K562 (cell line): ENCODE data around the gene SPAG16. TPM values are rescaled to one million over a fixed set of nuclear protein-coding genes. Genes with fewer than 3 reads are reported as not detected.
"Not testable (repeated sequence)": the region's sequence is repeated elsewhere in the genome, so short reads cannot be mapped to it uniquely, and the experiment has no call there.

ENCODE experiments used
- ATAC-seq: fragments of 200-7000 bp; cut with Tn5 transposase; 3 replicates; pipeline ENCODE4 v1.9.1; 2020; ENCODE audit warnings: moderate library complexity
- BruUV-seq: library from RNA; stranded (reverse); fragments of 400-500 nt; replicated peaks from 2 replicates; lab custom pipeline; 2021; lab: Mats Ljungman, UMichigan
- CTCF ChIA-PET: fragments of 300-600 bp; formaldehyde crosslinking; extraction: SDS; loops from one replicate; lab custom pipeline; 2021; ENCODE audit warnings: low intra/inter-chr PET ratio; lab: Yijun Ruan, JAX
- POLR2A ChIA-PET: fragments of 300-600, 350-650 bp; sonication (Branson Sonifier 250); formaldehyde crosslinking; extraction: SDS; loops from one replicate; lab custom pipeline; 2021; ENCODE audit warnings: antibody characterized with exemption, inconsistent platforms; lab: Yijun Ruan, JAX
- DNase-seq, 4 experiments: peaks; one replicate each; pipeline versions ENCODE4 v3.0.0 to v3.0.0-alpha.2; 2011 to 2018; ENCODE audit warnings: low spot score in 3 of 4, mixed read lengths in 3 of 4; ENCODE audit errors: extremely low read depth in 1 of 4
- FAIRE-seq: peaks from 2 replicates; lab custom pipeline; 2011; peaks lifted over from hg19 to GRCh38; lab: Jason Lieb, UNC
- H2AFZ ChIP-seq: 2 replicates; pipeline ENCODE4 v1.6.0; 2011; ENCODE audit warnings: low read depth, low read length, control low read depth, inconsistent platforms
- H3K27ac ChIP-seq: fragments of 200-600 bp; 3 replicates; pipeline ENCODE4 v1.8.0; 2011; ENCODE audit warnings: low read depth, mild to moderate bottlenecking, control low read depth, inconsistent platforms, low read length, moderate library complexity, mixed read lengths; ENCODE audit errors: extremely low read depth
- H3K27me3 ChIP-seq, 2 experiments: fragments of 300-600 bp in 1 of 2; 2 replicates in 1 of 2; 3 replicates in 1 of 2; pipeline versions ENCODE4 v1.6.0 to v1.8.0; 2011; ENCODE audit warnings: inconsistent platforms in 2 of 2, low read length in 2 of 2, mild to moderate bottlenecking in 1 of 2, mixed read lengths in 1 of 2, moderate library complexity in 1 of 2; ENCODE audit not compliant: control insufficient read depth in 2 of 2, insufficient read depth in 2 of 2
- H3K36me3 ChIP-seq: fragments of 300-600 bp; 3 replicates; pipeline ENCODE4 v1.8.0; 2011; ENCODE audit warnings: mild to moderate bottlenecking, low read length, inconsistent platforms; ENCODE audit not compliant: control insufficient read depth, insufficient read depth
- H3K4me1 ChIP-seq, 2 experiments: fragments of 200-600 bp in 1 of 2; replicated peaks in 1 of 2; 2 replicates in 1 of 2; 3 replicates in 1 of 2; pipeline versions ENCODE4 v1.5.1 to v1.8.0; 2011; ENCODE audit warnings: inconsistent platforms in 2 of 2, low read length in 2 of 2, mild to moderate bottlenecking in 1 of 2, mixed read lengths in 1 of 2, moderate library complexity in 1 of 2; ENCODE audit not compliant: control insufficient read depth in 2 of 2, insufficient read depth in 2 of 2
- H3K4me2 ChIP-seq: 2 replicates; pipeline ENCODE4 v1.6.1; 2011; ENCODE audit warnings: low read length, control low read depth, inconsistent platforms, mixed read lengths; ENCODE audit not compliant: insufficient read depth
- H3K4me3 ChIP-seq: fragments of 200-600 bp; sonication (generic), shearing (Covaris generic); 2 replicates; pipeline ENCODE4 v1.5.1; 2016; ENCODE audit warnings: control low read depth, inconsistent platforms
- H3K79me2 ChIP-seq: fragments of 200-600 bp; 3 replicates; pipeline ENCODE4 v1.8.0; 2011; ENCODE audit warnings: low read length, inconsistent platforms; ENCODE audit not compliant: control insufficient read depth, insufficient read depth
- H3K9ac ChIP-seq, 2 experiments: 2 replicates each; pipeline versions ENCODE4 v1.6.0 to v1.6.1; 2011; ENCODE audit warnings: low read depth in 2 of 2, low read length in 2 of 2, control low read depth in 1 of 2, inconsistent platforms in 1 of 2, mild to moderate bottlenecking in 1 of 2, mixed read lengths in 1 of 2; ENCODE audit not compliant: insufficient read depth in 1 of 2
- H3K9me1 ChIP-seq: one replicate; pipeline ENCODE4 v1.6.0; 2011; ENCODE audit warnings: inconsistent platforms, mild to moderate bottlenecking, low read length, moderate library complexity; ENCODE audit not compliant: control insufficient read depth, insufficient read depth
- H3K9me3 ChIP-seq: replicated peaks from 2 replicates; pipeline ENCODE4 v1.5.1; 2011; ENCODE audit warnings: low read depth, low read length, inconsistent platforms; ENCODE audit not compliant: control insufficient read depth, insufficient read depth
- H4K20me1 ChIP-seq: replicated peaks from 2 replicates; pipeline ENCODE4 v1.6.1; 2011; ENCODE audit warnings: low read length, inconsistent platforms, mixed read lengths; ENCODE audit not compliant: control insufficient read depth, insufficient read depth
- CGGBP1 ChIP-seq: fragments of 250-450 bp; sonication (Bioruptor Pico); IDR thresholded peaks from 2 replicates; pipeline ENCODE4 v1.9.0; 2021; ENCODE audit warnings: mild to moderate bottlenecking
- CREB5 ChIP-seq: fragments of 250-450 bp; sonication (Bioruptor Pico); IDR thresholded peaks from 2 replicates; pipeline ENCODE4 v1.5.0; 2020; ENCODE audit warnings: mild to moderate bottlenecking
- KDM2B ChIP-seq: fragments of 250-450 bp; sonication (Bioruptor Pico); IDR thresholded peaks from 2 replicates; pipeline ENCODE4 v1.8.0; 2021; ENCODE audit warnings: mild to moderate bottlenecking, moderate library complexity
- MCM5 ChIP-seq: fragments of 450-650 bp; IDR thresholded peaks from 2 replicates; pipeline ENCODE4 v1.6.1; 2016; ENCODE audit warnings: low read depth
- PHF21A ChIP-seq: fragments of 450-650 bp; IDR thresholded peaks from 2 replicates; pipeline ENCODE4 v1.6.1; 2017; ENCODE audit warnings: low read depth, borderline replicate concordance
- ZNF717 ChIP-seq: fragments of 250-450 bp; sonication (Bioruptor Pico); IDR thresholded peaks from 2 replicates; pipeline ENCODE4 v1.5.0; 2021
- WGBS: fragments of 100-300 bp; shearing (Covaris generic); methylation state at CpG from one replicate; pipeline ENCODE4 v1.1.6; 2016; ENCODE audit warnings: low coverage, mixed read lengths; ENCODE audit not compliant: insufficient coverage; ENCODE audit errors: missing lambda C conversion rate; 5-methylcytosine and 5-hydroxymethylcytosine counted together
- in situ Hi-C: fragments of 300-500 bp; cut with MboI; formaldehyde crosslinking; loops from 4 replicates; pipeline ENCODE4 v1.15.0; 2018; ENCODE audit warnings: inconsistent platforms, mixed read lengths
- intact Hi-C: fragments of 100-400 bp; cut with micrococcal nuclease; formaldehyde crosslinking; loops from 2 replicates; pipeline ENCODE4 v1.14.2; 2022
- polyA plus RNA-seq, 8 experiments: library from polyadenylated mRNA; depleted of rRNA in 4 of 8; stranded (reverse) in 5 of 8; unstranded in 3 of 8; fragments of >200 nt; fragmentation: Nextera tagmentation in 2 of 8; fragmentation: Illumina TruSeq in 1 of 8; extraction: Ambion mirVana in 2 of 8; extraction: Trizol in 1 of 8; gene quantifications; 2 replicates each; pipeline versions ENCODE4 v1.2.1 to v1.2.3, GENCODE V29; 2011 to 2014; ENCODE audit warnings: inconsistent platforms in 1 of 8, missing spikeins in 1 of 8
- total RNA-seq, 7 experiments: library from RNA; depleted of rRNA in 6 of 7; stranded (reverse); fragments of >200 nt in 6 of 7; fragmentation: Illumina TruSeq in 2 of 7; extraction: Trizol in 2 of 7; gene quantifications; 2 replicates each; pipeline versions ENCODE4 v1.2.1 to v1.2.3, GENCODE V29; 2011 to 2021; ENCODE audit warnings: low replicate concordance in 1 of 7

Gene SPAG16
- total and polyA plus RNA-seq, 9 of the 15 experiments (the other 6 are each of a cell fraction or from before 2014, with no cell fraction given): 0.98 to 5.9 (median 3.5) TPM

GRCh38 chr2:214062279-214062678, 778.0 kb downstream of the SPAG16 start:
- H3K27me3 ChIP-seq, H3K4me3 ChIP-seq, in situ Hi-C loops, H3K79me2 ChIP-seq, H3K27ac ChIP-seq, POLR2A ChIA-PET, BruUV-seq, H3K4me1 ChIP-seq, H3K9me3 ChIP-seq, H3K4me2 ChIP-seq, DNase-seq, ATAC-seq, H4K20me1 ChIP-seq, FAIRE-seq, H3K9me1 ChIP-seq, H3K9ac ChIP-seq, H2AFZ ChIP-seq, H3K36me3 ChIP-seq, CTCF ChIA-PET, intact Hi-C loops: not testable (repeated sequence)
- WGBS: 20% methylated on average over 2 of the region's 5 CpGs

DNA sequence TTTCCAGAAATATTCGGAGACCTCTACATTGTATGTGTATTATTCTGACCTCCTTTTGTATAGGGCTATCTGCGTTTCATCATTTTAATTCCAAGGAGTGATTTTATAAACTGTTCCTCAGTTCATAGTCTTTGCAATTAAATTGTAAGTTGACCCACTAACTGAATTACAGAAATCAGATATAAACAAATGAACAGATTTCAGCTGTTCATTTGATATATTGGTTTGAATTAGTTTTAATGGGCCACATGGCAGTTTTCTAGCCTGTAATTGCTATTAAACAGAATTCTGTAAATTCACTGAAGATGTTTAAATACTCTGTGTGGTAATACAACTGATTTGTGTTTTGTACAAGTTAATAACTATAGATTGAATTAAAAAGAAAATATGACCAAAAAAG, 780.2 kb downstream of the SPAG16 start:
- DNase-seq (no peak), ATAC-seq (no peak), FAIRE-seq (no peak)
- in situ Hi-C loops: no loop called here
- no peak for TF ChIP-seq CGGBP1 (CRISPR knock-in tag)
- no peak for TF ChIP-seq ZNF717 (CRISPR knock-in tag)
- no peak for TF ChIP-seq CREB5 (CRISPR knock-in tag)
- no peak for TF ChIP-seq MCM5
- no peak for TF ChIP-seq PHF21A
- no peak for TF ChIP-seq KDM2B (CRISPR knock-in tag)
- no TSS peak for BruUV-seq
- H3K27me3 ChIP-seq: no peaks in the 10 kb centered on the region
- no peak overlapping the region for H3K4me3 ChIP-seq
- H3K4me1 ChIP-seq: no peaks in the 10 kb centered on the region
- CTCF ChIA-PET: no interaction called here
- H3K27ac ChIP-seq: no peak overlapping the region
- H3K4me2 ChIP-seq: no peak overlapping the region
- POLR2A ChIA-PET: no interaction called here
- H2AFZ ChIP-seq: no peak overlapping the region
- H4K20me1 ChIP-seq: no peaks in the 10 kb centered on the region
- no peaks in the 10 kb centered on the region for H3K79me2 ChIP-seq
- WGBS: 0% methylated on average over 2 of the region's 2 CpGs
- H3K9me3 ChIP-seq: no peaks in the 10 kb centered on the region
- H3K9ac ChIP-seq: no peak overlapping the region
- H3K36me3 ChIP-seq: no peaks in the 10 kb centered on the region
- intact Hi-C loops: no loop called here
- H3K9me1 ChIP-seq: no peaks in the 10 kb centered on the region
